Central memory CD4-positive, alpha-beta T cell (primary cell): Measurements from ENCODE around the gene SNAPC3.
"Not testable (repeated sequence)": the region's sequence is repeated elsewhere in the genome, so short reads cannot be mapped to it uniquely, and the experiment has no call there.

Experiments used
- DNase-seq: peaks from one replicate; pipeline ENCODE4 v3.0.0; 2022

SNAPC3 gene

DNA sequence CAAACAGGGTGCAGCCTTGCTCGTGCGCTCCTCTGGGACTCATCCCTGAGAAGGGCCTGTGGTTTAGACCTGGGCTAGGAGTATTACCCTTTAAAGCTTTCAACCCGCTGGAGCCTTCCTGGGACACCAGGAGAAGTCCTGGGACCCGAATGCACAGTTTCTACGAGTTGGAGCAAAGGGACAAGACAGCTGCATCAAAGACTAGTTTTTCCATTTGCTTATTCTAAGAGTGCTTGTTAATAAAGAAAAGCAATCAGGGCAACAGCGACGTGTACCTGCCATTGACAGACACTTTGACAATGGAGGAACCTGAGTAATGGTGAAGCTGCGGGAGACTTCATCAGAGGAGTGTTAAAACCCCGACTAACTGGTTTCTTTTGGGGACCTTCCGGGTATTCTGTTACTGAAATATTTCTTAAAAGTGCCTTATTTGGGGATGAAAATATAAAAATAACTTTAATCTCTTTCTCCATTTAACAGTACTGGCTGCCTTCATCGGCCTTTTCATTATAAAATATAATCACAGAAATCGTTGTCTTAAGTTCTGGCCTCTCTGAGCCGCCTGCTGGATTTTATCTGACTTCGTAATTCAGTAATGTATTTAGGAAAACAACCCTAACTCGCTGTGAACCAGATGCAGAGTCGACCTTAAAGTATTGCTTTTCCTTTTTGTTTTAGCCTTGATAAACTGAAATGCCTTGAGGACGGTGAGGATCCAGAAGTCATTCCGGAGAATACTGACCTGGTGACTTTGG lies 732 bp downstream of the SNAPC3 start:
- DNase-seq: no peak

DNA sequence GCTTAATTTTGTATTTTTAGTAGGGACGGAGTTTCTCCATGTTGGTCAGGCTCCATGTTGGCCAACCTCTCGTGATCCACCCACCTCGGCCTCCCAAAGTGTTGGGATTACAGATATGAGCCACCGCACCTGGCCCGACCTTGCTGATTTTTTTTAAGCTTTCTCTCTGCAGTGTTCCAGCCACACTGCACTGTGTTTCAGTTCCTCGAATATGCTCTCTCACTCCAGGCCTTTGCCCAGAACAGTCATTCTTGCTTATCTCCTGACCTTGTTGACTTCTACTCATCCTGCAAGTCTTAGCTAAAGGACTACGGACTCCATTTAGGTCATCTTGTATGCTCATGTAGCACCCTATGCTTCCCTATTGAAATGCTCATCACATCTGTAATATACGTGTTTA lies 3.3 kb downstream of the SNAPC3 start:
- DNase-seq: no peak

DNA sequence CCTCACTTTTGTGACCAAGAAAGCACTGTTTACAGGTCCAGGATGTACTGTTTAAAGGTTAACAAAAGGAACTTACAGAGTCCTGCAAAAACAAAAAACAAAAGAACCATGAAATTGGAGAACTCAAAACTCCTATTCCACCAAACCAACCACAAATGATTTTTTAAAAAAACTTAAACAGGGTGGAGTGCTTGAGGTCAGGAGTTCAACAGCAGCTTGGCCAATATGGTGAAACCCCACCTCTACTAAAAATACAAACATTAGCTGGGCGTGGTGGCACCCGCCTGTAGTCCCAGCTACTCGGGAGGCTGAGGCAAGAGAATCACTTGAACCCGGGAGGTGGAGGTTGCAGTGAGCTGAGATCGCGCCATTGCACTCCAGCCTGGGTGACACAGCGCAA lies 5.0 kb downstream of the SNAPC3 start:
- not testable (repeated sequence) for DNase-seq

DNA sequence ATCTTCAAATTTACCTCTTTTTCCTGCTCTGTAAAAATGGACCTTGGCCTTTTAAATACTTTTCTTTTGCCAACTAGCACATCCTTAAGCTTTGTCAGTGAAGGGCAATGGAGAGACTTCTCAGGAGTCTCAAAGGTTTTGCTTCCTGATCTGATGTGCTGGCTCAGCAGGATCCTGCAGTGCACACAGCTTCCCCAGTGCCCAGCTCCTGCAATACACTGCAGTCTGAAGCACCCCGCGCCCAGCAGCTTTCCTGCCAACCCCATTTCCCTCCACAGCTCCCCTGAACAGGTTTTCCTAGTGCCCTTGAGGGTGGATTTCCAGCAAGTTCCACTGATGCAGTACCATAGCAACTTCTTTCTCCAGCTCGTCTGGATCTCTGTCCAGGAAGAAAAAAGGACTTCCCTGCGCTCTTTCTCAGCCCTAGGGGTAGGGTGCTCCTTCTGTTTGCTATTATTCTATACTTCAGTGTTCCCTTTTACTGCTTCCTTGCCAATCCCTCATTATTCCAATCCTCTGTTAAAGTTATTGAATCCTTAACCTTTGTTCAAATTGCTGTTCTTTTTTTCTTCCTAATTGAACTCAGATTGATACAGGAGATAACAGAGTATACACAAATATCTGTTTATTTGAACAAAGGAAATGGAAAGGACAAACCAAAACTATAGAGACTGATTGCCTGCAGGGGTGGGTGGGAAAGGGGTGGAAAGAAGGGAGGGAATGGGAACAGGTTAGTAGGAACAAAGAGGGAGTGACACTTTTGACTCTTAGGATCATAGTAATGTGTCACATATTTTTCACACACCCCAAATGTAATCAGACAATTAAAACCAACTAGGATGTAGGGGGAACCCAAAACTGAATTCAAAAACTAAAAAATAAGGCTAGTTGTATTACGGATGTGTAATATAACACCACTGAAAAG lies 8.5 kb downstream of the SNAPC3 start:
- DNase-seq: no peak

DNA sequence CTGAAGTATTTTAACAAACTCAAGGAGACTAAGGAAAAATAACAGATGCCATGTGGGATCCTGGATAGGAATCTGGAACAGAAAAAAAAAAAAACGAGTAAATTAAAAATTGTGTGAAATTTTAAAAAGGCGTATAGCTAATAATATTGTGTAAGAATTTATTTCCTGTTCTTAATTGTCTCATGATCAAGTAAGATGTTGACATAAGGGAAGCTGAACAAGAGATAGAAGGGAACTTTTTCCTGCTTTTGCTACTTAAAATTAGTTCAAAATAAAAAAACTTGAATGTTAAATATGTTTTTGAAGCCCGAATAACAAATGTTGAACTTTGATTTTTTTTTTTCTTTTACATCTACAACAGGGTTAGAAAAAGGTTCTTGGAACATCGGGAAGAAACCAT lies 10.5 kb downstream of the SNAPC3 start:
- DNase-seq: no peak

DNA sequence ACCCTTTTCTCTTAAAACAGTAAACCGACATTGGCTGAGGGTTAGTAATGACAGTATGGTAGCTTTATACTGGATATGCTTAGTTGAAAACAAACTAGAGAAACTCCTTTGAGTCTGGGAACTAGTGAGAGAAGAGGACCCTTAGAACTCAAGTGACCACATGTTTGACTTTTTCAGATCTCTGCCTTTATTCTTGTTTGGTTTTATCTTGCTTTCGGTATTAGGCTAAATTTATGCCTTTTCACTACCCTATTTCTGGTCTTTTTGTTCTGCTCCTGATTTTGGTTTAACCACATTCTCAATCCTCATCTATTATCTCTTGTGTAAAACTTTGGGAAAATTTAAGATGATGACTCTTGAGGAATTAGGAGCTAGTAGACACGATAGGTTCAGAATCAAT lies 11.0 kb downstream of the SNAPC3 start:
- DNase-seq: no peak

DNA sequence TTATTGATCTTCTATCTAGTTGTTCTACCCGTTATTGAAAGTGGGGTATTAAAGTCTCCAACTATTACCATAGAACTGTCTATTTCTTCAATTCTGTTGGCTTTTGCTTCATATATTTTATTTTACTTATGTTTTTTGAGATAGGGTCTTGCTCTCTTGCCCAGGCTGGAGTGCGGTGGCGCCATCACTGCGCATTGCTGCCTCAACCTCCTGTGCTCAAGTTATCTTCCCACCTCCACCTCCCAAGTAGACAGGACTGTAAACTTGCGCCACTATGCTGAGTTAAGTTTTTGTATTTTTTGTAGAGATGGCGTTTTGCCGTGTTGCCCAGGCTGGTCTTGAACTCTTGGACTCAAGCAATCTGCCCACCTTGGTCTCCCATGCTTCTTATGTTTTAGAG lies 16.2 kb downstream of the SNAPC3 start:
- DNase-seq: no peak

DNA sequence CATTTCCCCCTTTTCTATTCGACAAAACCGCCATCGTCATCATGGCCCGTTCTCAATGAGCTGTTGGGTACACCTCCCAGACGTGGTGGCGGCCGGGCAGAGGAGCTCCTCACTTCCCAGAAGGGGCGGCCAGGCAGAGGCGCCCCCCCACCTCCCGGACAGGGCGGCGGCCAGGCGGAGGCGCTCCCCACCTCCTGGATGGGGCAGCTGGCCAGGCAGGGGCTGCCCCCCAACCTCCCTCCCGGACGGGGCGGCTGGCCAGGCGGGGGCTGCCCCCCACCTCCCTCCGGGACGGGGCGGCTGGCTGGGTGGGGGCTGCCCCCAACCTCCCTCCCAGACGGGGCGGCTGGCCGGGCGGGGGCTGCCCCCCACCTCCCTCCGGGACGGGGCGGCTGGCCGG lies 19.2 kb downstream of the SNAPC3 start:
- DNase-seq: not testable (repeated sequence)

DNA sequence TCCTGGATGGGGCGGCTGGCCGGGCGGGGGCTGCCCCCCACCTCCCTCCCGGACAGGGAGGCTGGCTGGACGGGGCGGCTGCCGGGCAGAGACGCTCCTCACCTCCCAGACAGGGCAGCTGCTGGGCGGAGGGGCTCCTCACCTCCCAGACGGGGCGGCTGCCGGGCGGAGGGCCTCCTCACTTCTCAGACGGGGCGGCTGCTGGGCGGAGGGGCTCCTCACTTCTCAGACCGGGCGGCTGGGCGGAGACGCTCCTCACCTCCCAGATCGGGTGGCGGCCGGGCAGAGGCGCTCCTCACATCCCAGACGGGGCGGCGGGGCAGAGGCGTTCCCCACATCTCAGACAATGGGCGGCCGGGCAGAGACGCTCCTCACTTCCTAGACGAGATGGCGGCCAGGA lies 19.6 kb downstream of the SNAPC3 start:
- not testable (repeated sequence) for DNase-seq

DNA sequence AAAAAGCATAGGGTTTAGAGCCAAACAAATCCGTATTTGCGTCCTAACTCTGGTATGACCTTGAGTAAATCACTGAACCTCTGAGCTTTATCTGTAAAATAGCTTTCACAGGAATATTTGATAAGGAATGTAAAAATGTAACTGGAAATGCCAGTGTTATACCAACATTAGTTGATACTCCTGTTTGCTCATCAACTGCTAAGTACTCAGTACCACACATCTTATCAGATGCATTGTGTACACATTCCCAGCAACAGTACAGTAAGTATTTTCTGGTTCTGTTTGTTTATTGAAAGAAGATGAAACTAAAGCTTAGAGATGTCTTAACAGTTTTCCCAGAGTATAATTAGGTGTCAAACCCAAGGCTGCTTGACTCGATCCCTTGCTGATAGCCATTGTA lies 21.5 kb downstream of the SNAPC3 start:
- no peak for DNase-seq

DNA sequence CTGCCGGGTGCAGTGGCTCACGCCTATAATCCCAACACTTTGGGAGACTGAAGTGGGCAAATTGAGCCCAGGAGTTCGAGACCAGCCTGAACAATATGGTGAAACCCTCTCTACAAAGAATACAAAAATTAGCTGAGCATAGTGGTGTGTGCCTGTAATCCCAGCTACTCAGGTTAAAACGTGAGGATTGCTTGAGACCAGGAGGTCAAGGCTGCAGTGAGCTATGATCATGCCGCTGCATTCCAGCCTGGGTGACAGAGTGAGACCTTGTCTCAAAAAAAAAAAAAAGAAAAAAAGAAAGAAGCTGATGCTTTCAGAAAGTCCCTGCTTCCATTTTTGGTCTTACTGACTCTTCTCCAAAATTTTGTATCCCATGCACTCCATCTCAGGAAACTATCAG lies 31.3 kb downstream of the SNAPC3 start:
- no peak for DNase-seq

DNA sequence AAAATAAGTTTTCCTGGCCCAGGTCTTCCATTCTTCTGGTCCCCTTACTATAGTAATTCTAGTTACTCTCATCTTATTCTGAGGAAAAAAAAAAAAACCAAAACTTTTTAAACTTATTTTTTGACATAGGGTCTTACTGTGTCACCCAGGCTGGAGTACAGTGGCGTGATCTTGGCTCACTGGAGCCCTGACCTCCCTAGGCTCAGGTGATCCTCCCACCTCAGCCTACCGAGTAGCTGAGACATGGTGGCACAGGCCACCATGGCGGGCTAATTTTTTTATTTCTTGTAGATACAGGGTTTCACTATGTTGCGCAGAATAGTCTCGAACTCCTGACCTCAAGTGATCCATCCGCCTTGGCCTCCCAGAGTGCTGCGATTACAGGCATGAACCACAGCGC lies 38.4 kb downstream of the SNAPC3 start:
- no peak for DNase-seq

DNA sequence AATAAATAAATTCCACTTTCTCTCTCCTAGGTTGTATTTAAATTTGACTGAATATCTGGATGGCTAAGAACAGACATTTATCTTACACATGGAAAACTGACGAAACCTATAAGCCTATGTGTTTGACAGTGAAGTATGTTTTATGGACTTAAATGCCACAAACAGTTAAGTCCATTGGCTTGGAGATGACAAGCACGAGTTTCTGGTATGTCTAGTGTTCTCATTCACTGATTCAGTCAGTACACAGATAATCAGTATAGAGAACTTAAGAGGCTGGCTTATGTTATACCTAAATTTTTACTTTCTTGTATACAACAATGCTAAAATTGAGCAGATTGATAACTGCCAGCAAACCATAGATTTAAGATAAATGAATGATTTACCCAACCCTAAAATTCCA lies 38.9 kb downstream of the SNAPC3 start:
- DNase-seq: no peak

DNA sequence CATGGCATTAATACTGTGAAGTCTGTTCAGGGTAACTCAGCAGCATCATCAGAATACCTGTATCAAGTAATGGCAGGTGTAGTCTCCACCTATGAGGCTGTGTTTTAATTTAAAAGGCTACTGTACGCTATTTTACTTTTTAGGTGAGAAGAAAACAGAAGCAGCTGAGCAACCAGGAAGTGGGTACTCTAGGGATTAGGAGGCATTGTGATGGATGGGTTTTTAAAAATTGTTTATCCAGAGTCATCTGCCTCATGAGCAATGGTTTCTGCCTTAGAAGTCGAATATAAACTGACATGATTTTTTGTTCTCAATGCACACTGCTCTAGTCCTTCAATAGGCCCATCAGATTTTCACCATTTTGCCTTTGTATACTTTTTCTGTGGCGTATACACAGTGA lies 45.5 kb downstream of the SNAPC3 start:
- DNase-seq: no peak

DNA sequence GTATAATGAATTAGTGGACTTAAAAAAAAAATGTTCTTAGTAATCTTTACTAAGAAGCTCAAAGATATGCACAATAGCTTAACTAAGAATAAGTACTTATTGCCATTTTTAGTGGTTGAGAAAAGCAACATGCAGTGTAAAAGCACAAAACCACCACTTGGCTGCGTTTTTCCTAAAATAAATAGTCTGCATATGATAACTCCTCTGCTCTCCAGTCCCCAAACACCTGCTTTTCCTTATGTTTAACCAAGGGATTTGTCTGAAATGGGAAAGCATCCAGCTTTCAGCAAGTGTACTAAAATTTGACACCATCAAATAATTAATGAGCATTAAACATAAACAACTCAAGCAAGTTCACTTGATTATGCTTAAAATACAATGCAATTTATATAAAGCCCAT lies 46.7 kb downstream of the SNAPC3 start:
- no peak for DNase-seq

DNA sequence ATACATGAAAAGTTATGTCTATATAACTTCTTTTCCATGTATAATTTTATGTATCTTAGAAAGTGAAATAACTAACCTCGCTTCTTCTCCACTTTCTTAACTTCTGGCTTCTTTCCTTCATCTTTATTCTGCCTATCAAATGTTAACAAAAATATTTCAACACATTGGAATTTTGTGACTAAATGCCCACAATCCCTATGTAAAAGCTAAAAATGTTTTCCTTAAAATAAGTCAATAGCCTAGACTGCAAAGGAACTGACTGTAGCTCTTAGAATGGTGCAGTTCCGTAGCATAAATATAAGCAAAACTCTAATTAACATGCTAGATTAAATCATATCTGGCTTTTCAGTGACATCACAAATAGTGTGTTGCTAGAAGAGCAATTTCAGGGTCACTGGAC lies 47.2 kb downstream of the SNAPC3 start:
- DNase-seq: no peak

DNA sequence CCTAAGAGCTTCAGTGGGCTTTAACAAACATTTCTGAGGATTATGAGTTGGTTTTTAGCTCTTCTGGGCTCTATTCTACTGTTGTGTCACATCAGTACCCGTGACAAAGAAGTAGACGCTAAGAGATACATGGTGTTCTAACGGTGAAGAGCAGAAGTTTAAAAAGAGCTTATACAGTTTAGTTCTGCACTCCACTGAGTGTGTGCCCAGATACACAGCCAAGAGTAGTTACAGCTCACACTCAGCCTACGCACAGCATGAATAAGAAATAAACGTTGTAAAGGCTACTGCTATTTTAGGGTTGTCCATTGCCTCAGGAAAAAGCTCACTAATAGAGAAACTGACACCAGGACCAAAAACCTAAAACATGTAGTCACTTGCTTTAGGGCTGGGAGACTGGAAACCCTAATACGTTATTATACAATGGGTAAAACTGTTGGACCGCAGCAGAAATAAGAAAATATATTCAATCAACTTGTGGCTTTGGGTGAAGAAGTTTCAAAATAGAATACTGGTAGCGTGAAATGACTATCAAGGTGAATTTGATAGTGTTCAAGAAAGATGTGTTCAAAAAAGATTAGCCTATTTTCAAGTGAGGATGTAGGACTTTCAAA lies 53.4 kb downstream of the SNAPC3 start:
- no peak for DNase-seq

DNA sequence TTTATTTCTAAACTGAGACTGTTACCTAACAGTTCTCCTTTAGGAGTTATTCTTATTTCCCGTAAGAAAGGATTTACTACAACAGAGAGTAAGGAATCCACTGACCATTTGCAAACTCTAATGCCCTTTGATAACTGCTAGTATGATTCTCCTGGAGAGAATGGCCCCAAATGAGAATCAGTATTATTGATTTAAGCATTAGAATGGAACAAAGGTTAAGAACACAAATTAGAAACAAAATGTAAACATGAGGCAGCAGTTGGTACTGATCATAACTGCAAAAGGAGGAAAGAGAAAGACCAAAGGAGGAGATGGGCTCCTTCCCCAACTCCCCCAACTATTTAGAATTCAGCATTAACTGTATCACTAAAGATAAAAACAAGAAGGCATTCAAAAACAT lies 57.4 kb downstream of the SNAPC3 start:
- DNase-seq: no peak

DNA sequence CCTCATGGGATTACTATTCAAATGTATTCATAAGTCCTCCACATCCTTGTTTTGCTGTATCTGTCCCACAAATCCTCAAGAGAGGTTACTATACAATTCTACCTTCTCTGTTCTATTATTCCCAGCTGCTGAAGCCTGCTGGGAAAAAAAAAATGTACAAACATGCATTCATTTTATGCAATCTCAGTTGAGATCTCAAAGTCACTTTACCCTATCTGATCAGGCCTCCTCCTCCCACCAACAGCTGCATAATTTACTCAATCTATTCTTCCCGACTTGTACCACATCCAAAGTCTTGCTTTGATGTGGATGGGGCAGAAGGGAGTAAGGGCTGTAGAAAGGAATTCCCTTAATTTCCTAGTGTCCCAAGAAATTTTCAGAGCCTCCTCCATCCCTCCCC lies 59.5 kb downstream of the SNAPC3 start:
- no peak for DNase-seq

DNA sequence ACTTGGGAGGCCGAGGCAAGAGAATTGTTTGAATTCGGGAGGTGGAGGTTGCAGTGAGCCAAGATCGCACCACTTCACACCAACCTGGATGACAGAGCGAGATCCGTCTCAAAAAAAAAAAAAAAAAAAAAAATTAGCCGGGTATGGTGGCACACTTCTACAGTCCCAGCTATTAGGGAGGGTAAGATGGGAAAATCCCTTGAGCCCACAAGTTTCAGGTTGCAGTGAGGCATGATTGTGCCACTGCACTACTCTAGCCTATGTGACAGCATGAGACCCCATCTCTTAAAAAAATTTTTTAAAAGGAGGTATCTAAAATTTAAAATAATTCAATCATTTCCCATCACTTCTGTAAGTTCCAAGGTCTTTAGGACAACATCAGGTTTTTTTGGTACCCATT lies 62.1 kb downstream of the SNAPC3 start:
- DNase-seq: no peak

DNA sequence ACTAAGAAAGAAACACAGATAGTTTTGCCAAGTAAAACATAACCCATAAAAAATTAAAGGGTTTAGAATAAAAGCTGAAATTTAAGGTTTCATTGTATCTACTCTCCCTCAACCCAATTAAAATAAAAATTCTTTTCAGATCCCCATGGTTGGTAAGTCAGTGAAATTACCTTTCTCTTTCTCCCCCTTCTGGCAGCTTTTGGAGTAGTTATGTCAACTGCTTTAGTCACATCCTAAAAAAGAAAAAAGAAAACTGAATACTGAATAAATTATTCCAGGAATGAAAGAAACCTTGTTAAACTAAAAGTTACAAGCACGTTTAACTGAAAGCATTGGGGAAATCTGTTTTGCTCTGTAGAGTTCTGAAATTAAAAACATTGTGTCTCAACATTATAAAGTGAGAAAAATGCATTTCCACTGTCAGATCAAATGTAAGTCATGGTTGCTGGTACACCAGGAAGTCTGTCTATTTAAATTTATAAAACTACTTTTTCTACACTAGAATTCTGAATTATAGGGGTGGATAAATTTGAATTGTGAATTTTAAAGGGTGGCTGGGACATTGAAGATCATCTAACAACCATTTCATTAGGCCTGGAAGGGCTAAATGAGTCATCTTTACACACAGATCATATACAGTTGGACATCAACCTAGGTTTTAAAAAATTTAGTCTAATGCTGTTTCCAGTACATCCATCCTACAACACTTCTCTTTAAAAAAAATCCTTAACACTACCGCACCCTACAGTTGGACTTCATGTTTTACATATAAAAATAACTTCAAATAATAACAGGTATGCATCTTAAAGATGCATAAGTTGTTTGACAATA lies 63.4 kb downstream of the SNAPC3 start:
- no peak for DNase-seq

DNA sequence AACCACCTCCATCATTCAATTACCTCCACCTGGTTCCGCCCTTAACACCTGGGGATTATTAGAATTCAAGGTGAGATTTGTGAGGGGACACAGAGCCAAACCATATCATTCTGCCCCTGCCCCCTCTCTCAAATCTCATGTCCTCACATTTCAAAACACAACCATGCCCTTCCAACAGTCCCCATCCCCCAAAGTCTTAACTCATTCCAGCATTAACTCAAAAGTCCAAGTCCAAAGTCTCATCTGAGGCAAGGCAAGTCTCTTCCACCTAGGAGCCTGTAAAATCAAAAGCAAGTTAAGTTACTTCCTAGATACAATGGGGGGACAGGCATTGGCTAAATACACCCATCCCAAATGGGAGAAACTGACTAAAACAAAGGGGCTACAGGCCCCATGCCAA lies 69.3 kb downstream of the SNAPC3 start:
- DNase-seq: no peak
